Left lung (tissue), 10 donors: ENCODE measurements around the gene RAB1B. TPM values are rescaled to one million over a fixed set of nuclear protein-coding genes. Genes with fewer than 3 reads are reported as not detected.
A peak's percentile ranks its signal among the peaks of the same experiment; 100 is the strongest.

ENCODE experiments used
- ATAC-seq: fragments of 200-7000 bp; cut with Tn5 transposase; one replicate; pipeline ENCODE4 v1.9.1; 2020; ENCODE audit warnings: moderate library complexity
- DNase-seq, 4 donors: peaks; one replicate each; pipeline ENCODE4 v3.0.0-alpha.2; 2013 to 2020
- H3K27ac ChIP-seq, 2 donors: fragments of 200-600 bp; sonication (generic) in 1 of 2; one replicate each; pipeline versions ENCODE4 v1.5.0 to v1.8.0; 2020 to 2021
- H3K27me3 ChIP-seq, 2 donors: fragments of 200-600 bp; sonication (generic) in 1 of 2; one replicate each; pipeline versions ENCODE4 v1.5.0 to v1.8.0; 2020 to 2021
- H3K36me3 ChIP-seq, 2 donors: fragments of 200-600 bp; sonication (generic) in 1 of 2; one replicate each; pipeline versions ENCODE4 v1.5.0 to v1.8.0; 2020 to 2021
- H3K4me1 ChIP-seq, 2 donors: fragments of 200-600 bp; one replicate each; pipeline ENCODE4 v1.8.0; 2021
- H3K4me3 ChIP-seq, 2 donors: fragments of 200-600 bp; sonication (generic) in 1 of 2; one replicate each; pipeline versions ENCODE4 v1.5.0 to v1.8.0; 2020 to 2021; ENCODE audit warnings: mild to moderate bottlenecking in 1 of 2
- H3K9me3 ChIP-seq, 2 donors: fragments of 200-600 bp; sonication (generic) in 1 of 2; one replicate each; pipeline versions ENCODE4 v1.5.0 to v1.8.0; 2020 to 2021
- intact Hi-C, 2 donors: fragments of 100-400 bp; cut with DNase I; formaldehyde crosslinking; loops; one replicate each; pipeline versions ENCODE4 v1.11.2 to v1.14.2; 2022
- polyA plus RNA-seq, 6 donors: library from polyadenylated mRNA; unstranded; fragments of 120-200 nt; gene quantifications; one replicate each; pipeline ENCODE4 v1.2.1, GENCODE V29; 2013; ENCODE audit not compliant: insufficient read length in 6 of 6
- total RNA-seq, 2 donors: library from RNA; stranded (reverse); fragmentation: NEBNext Ultra II Directional; extraction: Animal tissue kit (Norgen Biotek cat#: 25700); gene quantifications; one replicate each; pipeline ENCODE4 v1.2.1, GENCODE V29; 2021
- TF ChIP-seq, protein P1 (sequence below), 2 donors: fragments of 200-600 bp; sonication (generic) in 1 of 2; IDR thresholded peaks; one replicate each; pipeline versions ENCODE4 v1.5.0 to v1.8.0; 2021; ENCODE audit warnings: antibody characterized with exemption in 2 of 2
- donor health status: DM: no; HTN: yes; CAD: no.
- donor health status: DM: no; HTN: no; CAD: no.

The RAB1B gene
- total and polyA plus RNA-seq, 8 donors: 114 to 154 (median 132) TPM

DNA sequence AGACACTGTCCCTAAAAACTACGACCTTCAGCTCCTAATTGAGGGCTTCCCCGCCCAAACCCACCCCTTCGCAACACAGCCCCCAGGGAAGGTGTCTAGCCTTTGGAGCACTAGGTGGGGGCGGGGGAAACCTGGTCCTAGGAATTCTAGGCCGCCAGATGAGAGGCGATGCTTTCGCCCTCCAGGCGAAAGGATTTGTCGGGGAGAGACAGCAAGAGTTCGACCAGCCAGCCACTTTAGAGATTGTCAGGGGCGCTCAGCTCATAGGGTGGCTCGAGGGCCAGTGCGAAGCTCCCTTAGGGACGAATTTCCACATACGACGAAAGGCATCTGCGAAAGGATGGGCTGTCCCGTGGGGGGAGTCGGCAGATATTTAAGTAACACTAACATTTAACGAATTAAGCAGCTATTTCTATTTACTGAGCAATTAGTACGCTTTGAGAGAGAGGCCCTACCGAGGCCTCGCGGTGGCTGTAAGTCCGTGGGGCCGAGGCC lies 43.1 kb downstream of the RAB1B start:
- DNase-seq (no peak), ATAC-seq (no peak)
- peak overlapping the region; percentile 86 to 88 for H3K27ac ChIP-seq
- intact Hi-C loops: loop anchor here in 1 of 2 donors (10.0 kb wide), 1 partner anchor 73 kb away; no protein-coding TSS in a partner anchor
- H3K4me1 ChIP-seq: peaks cover 0 to 26% of the 10 kb centered on the region in 2 donors
- peaks cover 0 to 12% of the 10 kb centered on the region in 2 donors for H3K27me3 ChIP-seq
- no peaks in the 10 kb centered on the region for H3K36me3 ChIP-seq
- TF ChIP-seq, protein P1, sequence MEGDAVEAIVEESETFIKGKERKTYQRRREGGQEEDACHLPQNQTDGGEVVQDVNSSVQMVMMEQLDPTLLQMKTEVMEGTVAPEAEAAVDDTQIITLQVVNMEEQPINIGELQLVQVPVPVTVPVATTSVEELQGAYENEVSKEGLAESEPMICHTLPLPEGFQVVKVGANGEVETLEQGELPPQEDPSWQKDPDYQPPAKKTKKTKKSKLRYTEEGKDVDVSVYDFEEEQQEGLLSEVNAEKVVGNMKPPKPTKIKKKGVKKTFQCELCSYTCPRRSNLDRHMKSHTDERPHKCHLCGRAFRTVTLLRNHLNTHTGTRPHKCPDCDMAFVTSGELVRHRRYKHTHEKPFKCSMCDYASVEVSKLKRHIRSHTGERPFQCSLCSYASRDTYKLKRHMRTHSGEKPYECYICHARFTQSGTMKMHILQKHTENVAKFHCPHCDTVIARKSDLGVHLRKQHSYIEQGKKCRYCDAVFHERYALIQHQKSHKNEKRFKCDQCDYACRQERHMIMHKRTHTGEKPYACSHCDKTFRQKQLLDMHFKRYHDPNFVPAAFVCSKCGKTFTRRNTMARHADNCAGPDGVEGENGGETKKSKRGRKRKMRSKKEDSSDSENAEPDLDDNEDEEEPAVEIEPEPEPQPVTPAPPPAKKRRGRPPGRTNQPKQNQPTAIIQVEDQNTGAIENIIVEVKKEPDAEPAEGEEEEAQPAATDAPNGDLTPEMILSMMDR (IDR thresholded peaks at IDR 0.05): peak; percentile 80 to 88
- peak overlapping the region; percentile 37 to 62 for H3K4me3 ChIP-seq
- H3K9me3 ChIP-seq: no peaks in the 10 kb centered on the region

DNA sequence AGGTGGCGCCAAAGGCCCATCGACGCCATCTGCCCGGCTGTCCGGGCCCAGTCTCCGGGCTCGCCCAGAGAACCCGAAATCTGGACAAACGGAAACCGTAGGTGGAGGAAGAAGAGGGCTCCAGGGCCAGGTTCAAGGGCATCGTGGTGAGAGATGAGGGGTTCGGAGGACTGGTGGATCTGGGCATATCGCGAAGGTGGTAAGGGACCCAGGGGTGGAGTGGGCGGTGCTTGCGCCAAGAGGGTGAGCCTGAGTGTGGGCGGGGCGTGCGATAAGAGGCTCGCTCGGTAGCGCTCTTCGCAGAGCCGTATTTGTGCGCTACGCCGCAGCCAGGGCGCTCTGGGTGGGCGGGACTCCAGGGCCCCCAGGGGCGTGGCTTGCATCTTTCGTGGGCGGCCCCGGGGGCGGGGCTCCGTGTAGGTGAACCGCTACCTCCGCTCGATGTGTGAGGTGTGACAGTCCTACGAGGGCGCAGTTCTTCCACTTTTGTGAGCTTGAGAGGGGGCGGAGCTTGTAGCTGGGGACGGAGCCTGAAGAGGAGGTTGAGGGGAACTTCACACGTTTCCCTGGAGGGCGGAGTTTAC lies 43.6 kb downstream of the RAB1B start:
- Histone ChIP-seq H3K4me1 (peaks cover 0 to 31% of the 10 kb centered on the region in 2 donors), H3K27me3 (peaks cover 0 to 17% of the 10 kb centered on the region in 2 donors), H3K9me3 (no peaks in the 10 kb centered on the region), H3K27ac (peak overlapping the region; percentile 86 to 88), H3K4me3 (peak overlapping the region; percentile 37 to 62), H3K36me3 (no peaks in the 10 kb centered on the region)
- TF ChIP-seq, protein P1 (IDR thresholded peaks at IDR 0.05): no peak
- intact Hi-C loops: loop anchor here in 1 of 2 donors (10.0 kb wide), 1 partner anchor 73 kb away; no protein-coding TSS in a partner anchor
- DNase-seq (peak in 3 of 4 donors; percentile 94 to 95 (median 95)), ATAC-seq (peak; percentile 81)

DNA sequence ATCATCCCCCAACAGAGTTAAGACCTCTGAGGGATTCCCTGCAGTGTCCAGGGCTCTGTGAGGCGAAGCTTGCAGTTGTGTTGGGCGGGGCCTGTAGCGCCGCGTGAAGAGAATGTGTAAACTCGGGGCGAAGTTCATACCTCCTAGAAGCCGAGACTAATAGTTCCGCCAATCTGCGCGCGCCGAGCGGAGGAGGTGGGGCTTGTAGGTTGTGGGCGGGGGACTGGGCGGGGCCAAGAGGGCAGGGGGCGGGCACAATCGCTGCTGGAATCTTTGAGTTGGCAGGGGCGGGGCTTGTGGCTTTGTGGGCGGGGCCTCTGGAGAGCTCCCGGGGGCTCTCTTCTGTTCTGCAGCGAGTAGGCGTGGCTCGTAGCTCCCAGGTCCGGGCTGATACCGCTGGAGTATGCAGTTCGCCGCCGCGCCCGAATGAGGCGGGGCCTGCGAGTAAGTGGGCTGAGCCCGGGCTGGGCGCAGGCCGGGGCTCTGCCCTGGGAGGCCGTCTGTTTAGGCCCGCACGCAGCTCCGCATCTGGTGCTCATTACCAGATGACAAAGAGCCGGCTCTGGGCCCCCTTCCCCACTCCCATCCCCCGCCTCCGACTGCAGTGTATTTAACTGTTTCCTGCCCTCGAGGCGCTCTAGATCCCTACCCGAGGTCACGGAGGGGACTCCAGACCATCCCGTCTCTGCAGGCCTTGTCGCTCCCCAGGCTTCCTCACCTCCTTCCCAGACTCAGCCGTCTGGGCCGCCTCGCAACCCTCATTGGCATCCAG lies 44.3 kb downstream of the RAB1B start:
- peaks cover 6 to 38% of the 10 kb centered on the region in 2 donors for H3K4me1 ChIP-seq
- no peaks in the 10 kb centered on the region for H3K36me3 ChIP-seq
- peak overlapping the region; percentile 86 to 88 for H3K27ac ChIP-seq
- peak; percentile 95 to 99 (median 99) for DNase-seq
- H3K27me3 ChIP-seq: peaks cover 0 to 21% of the 10 kb centered on the region in 2 donors
- peak overlapping the region; percentile 44 to 62 for H3K4me3 ChIP-seq
- intact Hi-C loops: loop anchor here in 1 of 2 donors (10.0 kb wide), 1 partner anchor 72 kb away; no protein-coding TSS in a partner anchor
- TF ChIP-seq, protein P1 (IDR thresholded peaks at IDR 0.05): no peak
- peak; percentile 84 for ATAC-seq
- no peaks in the 10 kb centered on the region for H3K9me3 ChIP-seq

DNA sequence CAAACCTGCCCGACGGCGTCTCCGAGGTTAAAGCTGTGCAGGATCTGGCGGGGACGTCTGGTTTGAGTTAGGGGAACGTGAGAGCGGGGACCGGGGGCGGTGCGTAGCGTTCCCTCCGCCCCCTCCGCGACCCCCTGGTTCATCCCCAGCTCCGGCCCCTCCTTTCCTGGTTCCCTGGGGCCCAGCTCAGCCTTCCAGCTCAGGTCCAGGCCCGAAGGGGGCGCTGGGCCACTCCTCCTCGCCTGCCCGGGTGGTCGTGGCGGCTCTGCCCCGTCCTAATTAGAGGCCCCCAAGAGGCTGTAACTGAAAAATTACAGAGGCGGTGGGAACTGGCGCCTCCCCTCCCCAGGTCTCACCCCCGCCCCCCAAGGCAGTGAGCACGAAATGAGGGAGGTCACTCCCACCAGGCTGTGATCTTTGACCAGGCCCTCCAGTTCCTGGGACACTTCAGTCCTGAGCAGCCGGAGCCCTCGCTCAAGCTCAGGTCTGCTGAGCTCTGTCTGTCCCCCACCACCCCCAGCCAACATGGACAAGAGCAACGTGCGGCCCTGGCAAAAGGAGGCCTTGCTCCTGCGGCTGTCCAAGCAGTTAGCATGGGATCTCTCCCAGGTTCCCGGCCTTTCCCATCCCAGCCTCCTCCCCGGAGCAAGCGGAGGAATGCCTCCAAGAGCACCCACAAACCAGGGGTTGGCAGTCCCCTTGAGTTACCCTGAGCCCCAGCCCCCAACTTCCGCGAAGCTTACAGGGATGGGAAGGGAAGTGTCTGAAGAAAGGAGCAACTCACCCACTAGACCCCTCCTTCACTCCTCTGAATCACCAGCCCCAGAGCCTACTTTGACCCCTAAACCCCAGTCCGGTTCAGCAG lies 45.1 kb downstream of the RAB1B start:
- Histone ChIP-seq H3K27ac (peak overlapping the region; percentile 86 to 88), H3K27me3 (peaks cover 0 to 21% of the 10 kb centered on the region in 2 donors), H3K4me1 (peaks cover 13 to 46% of the 10 kb centered on the region in 2 donors), H3K4me3 (peak overlapping the region; percentile 44 to 62), H3K9me3 (no peaks in the 10 kb centered on the region), H3K36me3 (no peaks in the 10 kb centered on the region)
- peak in 3 of 4 donors; percentile 80 to 88 (median 85) for DNase-seq
- no peak for ATAC-seq
- intact Hi-C loops: loop anchor here in 1 of 2 donors (10.0 kb wide), 1 partner anchor 71 kb away; no protein-coding TSS in a partner anchor
- TF ChIP-seq, protein P1 (IDR thresholded peaks at IDR 0.05): no peak
